H1 (cell line): ENCODE results near the gene CYP2S1. TPM values are rescaled to one million over a fixed set of nuclear protein-coding genes. Genes with fewer than 3 reads are reported as not detected.

Experiments
- HDAC2 ChIP-seq, 2 experiments: fragments of 300-600 bp in 1 of 2; sonication (generic) in 1 of 2; IDR thresholded peaks; 2 replicates each; pipeline ENCODE4 v1.6.1; 2011 to 2012; ENCODE audit warnings: low read depth in 2 of 2, low read length in 2 of 2, mild to moderate bottlenecking in 2 of 2, moderate library complexity in 2 of 2, borderline replicate concordance in 1 of 2, inconsistent platforms in 1 of 2
- PHF8 ChIP-seq: fragments of 200-600 bp; sonication (generic); conservative IDR thresholded peaks from 2 replicates; pipeline ENCODE4 v1.7.1; 2012; ENCODE audit warnings: low read depth, mild to moderate bottlenecking, inconsistent platforms, low read length, moderate library complexity
- polyA plus RNA-seq, 7 experiments: library from polyadenylated mRNA; depleted of rRNA in 3 of 7; stranded (reverse) in 5 of 7; unstranded in 2 of 7; fragments of >200 nt in 5 of 7; fragments of 200-250 nt in 2 of 7; gene quantifications; 1 replicate in 5 of 7; 2 replicates in 1 of 7; 4 replicates in 1 of 7; pipeline versions ENCODE4 v1.2.1 to v1.2.3, GENCODE V29; 2011 to 2013; ENCODE audit warnings: missing spikeins in 2 of 7, mixed read lengths in 2 of 7
- total RNA-seq: library from RNA; stranded (reverse); fragmentation: NEBNext Ultra II Directional; extraction: Animal tissue kit (Norgen Biotek cat#: 25700); gene quantifications from 2 replicates; pipeline ENCODE4 v1.2.1, GENCODE V29; 2021

CYP2S1 gene
- total and polyA plus RNA-seq, 2 of the 8 experiments (the other 6 are each of a cell fraction or from before 2014, with no cell fraction given), result 97.9 to 245 TPM

DNA sequence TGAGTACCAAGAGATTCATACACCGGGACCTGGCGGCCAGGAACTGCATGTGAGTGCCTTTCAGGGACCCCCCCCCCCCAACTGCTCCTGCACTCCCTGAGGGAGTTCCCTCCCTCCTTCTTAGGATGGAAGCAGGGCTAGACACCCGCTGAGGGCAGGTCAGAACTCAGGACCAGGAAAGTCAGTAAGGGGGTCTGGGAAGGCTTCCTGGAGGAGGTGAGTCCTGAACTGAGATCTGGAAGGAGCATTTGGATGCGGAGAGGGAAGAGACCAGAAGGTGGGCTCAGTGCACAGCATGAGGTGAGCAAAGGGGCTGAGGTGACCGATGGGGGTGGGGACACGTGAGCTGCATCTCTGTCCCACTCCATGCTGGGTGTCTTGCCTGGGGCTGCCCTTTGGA, 60.6 kb downstream of the CYP2S1 start (continued):
- no peak for TF ChIP-seq PHF8
- TF ChIP-seq HDAC2 (IDR thresholded peaks at IDR 0.05; ENCODE audit: borderline replicate concordance in 1 of 2, low read depth in 2 of 2, low read length in 2 of 2), result no peak
- TF ChIP-seq, all 59 proteins: peak for 0
